ENCODE data around the gene CEP57L1. TPM values are rescaled to one million over a fixed set of nuclear protein-coding genes. Genes with fewer than 3 reads are reported as not detected.
A peak's percentile ranks its signal among the peaks of the same experiment; 100 is the strongest.
"Not testable (repeated sequence)": the region's sequence is repeated elsewhere in the genome, so short reads cannot be mapped to it uniquely, and the experiment has no call there.

Gene CEP57L1
- total RNA-seq, 2 donors from 2014 or later, result 14.4 to 29.3 TPM

GRCh38 chr6:109178921-109179320 lies 83.6 kb downstream of the CEP57L1 start:
- DNase-seq (ENCODE audit: low spot score) (no peak), ATAC-seq (no peak)
- peaks cover 20 to 24% of the 10 kb centered on the region in 2 donors for H3K27me3 Mint-ChIP-seq
- no peaks in the 10 kb centered on the region for H3K9me3 Mint-ChIP-seq
- no peak overlapping the region for H3K4me3 Mint-ChIP-seq
- H3K27ac Mint-ChIP-seq, result no peak overlapping the region
- H3K4me1 Mint-ChIP-seq (ENCODE audit: low read depth in 2 of 2), result no peaks in the 10 kb centered on the region
- no peaks in the 10 kb centered on the region for H3K36me3 Mint-ChIP-seq

GRCh38 chr6:109179507-109179906 lies 84.2 kb downstream of the CEP57L1 start:
- DNase-seq (ENCODE audit: low spot score) (no peak), ATAC-seq (no peak)
- Mint-ChIP-seq H3K27me3 (peaks cover 26% of the 10 kb centered on the region in 2 donors), H3K4me3 (no peak overlapping the region), H3K9me3 (no peaks in the 10 kb centered on the region), H3K36me3 (no peaks in the 10 kb centered on the region), H3K27ac (no peak overlapping the region), H3K4me1 (ENCODE audit: low read depth in 2 of 2) (no peaks in the 10 kb centered on the region)

GRCh38 chr6:109182578-109182977 lies 87.3 kb downstream of the CEP57L1 start:
- no peak overlapping the region for H3K27ac Mint-ChIP-seq
- H3K36me3 Mint-ChIP-seq, result no peaks in the 10 kb centered on the region

GRCh38 chr6:109183109-109183650 lies 87.9 kb downstream of the CEP57L1 start:
- DNase-seq (ENCODE audit: low spot score), result no peak
- peaks cover 19 to 22% of the 10 kb centered on the region in 2 donors for H3K27me3 Mint-ChIP-seq
- ATAC-seq, result no peak
- no peaks in the 10 kb centered on the region for H3K36me3 Mint-ChIP-seq
- no peaks in the 10 kb centered on the region for H3K4me1 Mint-ChIP-seq (ENCODE audit: low read depth in 2 of 2)
- no peaks in the 10 kb centered on the region for H3K9me3 Mint-ChIP-seq
- no peak overlapping the region for H3K27ac Mint-ChIP-seq
- no peak overlapping the region for H3K4me3 Mint-ChIP-seq

More at GRCh38 chr6:109182578-109182977, 87.3 kb downstream of the CEP57L1 start:
- no peaks in the 10 kb centered on the region for H3K4me1 Mint-ChIP-seq (ENCODE audit: low read depth in 2 of 2)
- H3K9me3 Mint-ChIP-seq, result no peaks in the 10 kb centered on the region
- peaks cover 19 to 22% of the 10 kb centered on the region in 2 donors for H3K27me3 Mint-ChIP-seq
- DNase-seq (ENCODE audit: low spot score) (no peak), ATAC-seq (no peak)
- no peak overlapping the region for H3K4me3 Mint-ChIP-seq

GRCh38 chr6:109184638-109185037 lies 89.3 kb downstream of the CEP57L1 start:
- no peak for ATAC-seq
- no peaks in the 10 kb centered on the region for H3K9me3 Mint-ChIP-seq
- no peaks in the 10 kb centered on the region for H3K36me3 Mint-ChIP-seq
- H3K4me1 Mint-ChIP-seq (ENCODE audit: low read depth in 2 of 2), result no peaks in the 10 kb centered on the region
- no peak overlapping the region for H3K4me3 Mint-ChIP-seq
- DNase-seq (ENCODE audit: low spot score), result no peak
- no peak overlapping the region for H3K27ac Mint-ChIP-seq
- peaks cover 19 to 20% of the 10 kb centered on the region in 2 donors for H3K27me3 Mint-ChIP-seq

- peaks cover 19 to 20% of the 10 kb centered on the region in 2 donors for H3K27me3 Mint-ChIP-seq
- no peak for ATAC-seq
- H3K4me1 Mint-ChIP-seq (ENCODE audit: low read depth in 2 of 2), result no peaks in the 10 kb centered on the region
- no peak overlapping the region for H3K27ac Mint-ChIP-seq
- peaks cover 4% of the 10 kb centered on the region for H3K9me3 Mint-ChIP-seq
- no peak overlapping the region for H3K4me3 Mint-ChIP-seq
- peaks cover 6% of the 10 kb centered on the region for H3K36me3 Mint-ChIP-seq
- no peak for DNase-seq (ENCODE audit: low spot score)
These were observed 90.7 kb downstream of the CEP57L1 start for GRCh38 chr6:109186012-109186411.

GRCh38 chr6:109187399-109188114 lies 92.2 kb downstream of the CEP57L1 start:
- no peak for DNase-seq (ENCODE audit: low spot score)
- Mint-ChIP-seq H3K36me3 (peaks cover 10% of the 10 kb centered on the region), H3K4me1 (ENCODE audit: low read depth in 2 of 2) (no peaks in the 10 kb centered on the region), H3K27me3 (peaks cover 15 to 19% of the 10 kb centered on the region in 2 donors), H3K9me3 (peaks cover 6% of the 10 kb centered on the region), H3K4me3 (no peak overlapping the region), H3K27ac (no peak overlapping the region)
- peak; percentile 59 to 74 for ATAC-seq

GRCh38 chr6:109188115-109188411 lies 92.8 kb downstream of the CEP57L1 start:
- Mint-ChIP-seq H3K4me3 (no peak overlapping the region), H3K27me3 (peaks cover 14 to 19% of the 10 kb centered on the region in 2 donors), H3K36me3 (peaks cover 10% of the 10 kb centered on the region), H3K4me1 (ENCODE audit: low read depth in 2 of 2) (no peaks in the 10 kb centered on the region), H3K9me3 (peaks cover 6% of the 10 kb centered on the region), H3K27ac (no peak overlapping the region)
- DNase-seq (ENCODE audit: low spot score) (no peak), ATAC-seq (no peak)

GRCh38 chr6:109191368-109191767 lies 96.1 kb downstream of the CEP57L1 start:
- not testable (repeated sequence) for ATAC-seq, H3K27me3 Mint-ChIP-seq

GRCh38 chr6:109192865-109193264 lies 97.6 kb downstream of the CEP57L1 start:
- DNase-seq (ENCODE audit: low spot score), result no peak
- H3K4me1 Mint-ChIP-seq (ENCODE audit: low read depth in 2 of 2), result no peaks in the 10 kb centered on the region
- H3K9me3 Mint-ChIP-seq, result peaks cover 6% of the 10 kb centered on the region
- no peak overlapping the region for H3K27ac Mint-ChIP-seq
- H3K27me3 Mint-ChIP-seq, result peaks cover 0 to 5% of the 10 kb centered on the region in 2 donors
- peaks cover 10% of the 10 kb centered on the region for H3K36me3 Mint-ChIP-seq
- H3K4me3 Mint-ChIP-seq, result no peak overlapping the region
- ATAC-seq, result no peak

More at GRCh38 chr6:109191368-109191767, 96.1 kb downstream of the CEP57L1 start:
- not testable (repeated sequence) for DNase-seq (ENCODE audit: low spot score); H3K27ac Mint-ChIP-seq; H3K4me1 Mint-ChIP-seq (ENCODE audit: low read depth in 2 of 2); H3K36me3 Mint-ChIP-seq; H3K9me3 Mint-ChIP-seq; H3K4me3 Mint-ChIP-seq

GRCh38 chr6:109194880-109195279 lies 99.6 kb downstream of the CEP57L1 start:
- Mint-ChIP-seq H3K36me3 (peaks cover 10% of the 10 kb centered on the region), H3K4me1 (ENCODE audit: low read depth in 2 of 2) (no peaks in the 10 kb centered on the region), H3K9me3 (peaks cover 6% of the 10 kb centered on the region), H3K27me3 (peaks cover 0 to 5% of the 10 kb centered on the region in 2 donors), H3K27ac (no peak overlapping the region), H3K4me3 (no peak overlapping the region)
- DNase-seq (ENCODE audit: low spot score), result no peak
- no peak for ATAC-seq

- no peak overlapping the region for H3K27ac Mint-ChIP-seq
- DNase-seq (ENCODE audit: low spot score) (no peak), ATAC-seq (no peak)
- no peaks in the 10 kb centered on the region for H3K9me3 Mint-ChIP-seq
- no peaks in the 10 kb centered on the region for H3K4me1 Mint-ChIP-seq (ENCODE audit: low read depth in 2 of 2)
- H3K4me3 Mint-ChIP-seq, result no peak overlapping the region
- no peaks in the 10 kb centered on the region for H3K36me3 Mint-ChIP-seq
- peaks cover 0 to 5% of the 10 kb centered on the region in 2 donors for H3K27me3 Mint-ChIP-seq
These were observed 101.8 kb downstream of the CEP57L1 start for GRCh38 chr6:109197061-109197460.

- H3K4me3 Mint-ChIP-seq, result peak overlapping the region; percentile 49
- ATAC-seq (peak; percentile 81 to 93), DNase-seq (ENCODE audit: low spot score) (no peak)
- no peaks in the 10 kb centered on the region for H3K36me3 Mint-ChIP-seq
- H3K4me1 Mint-ChIP-seq (ENCODE audit: low read depth in 2 of 2), result peaks cover 0 to 5% of the 10 kb centered on the region in 2 donors
- H3K27ac Mint-ChIP-seq, result peak overlapping the region; percentile 8 to 31
- H3K9me3 Mint-ChIP-seq, result no peaks in the 10 kb centered on the region
- no peaks in the 10 kb centered on the region for H3K27me3 Mint-ChIP-seq
These were observed 107.3 kb downstream of the CEP57L1 start for GRCh38 chr6:109202409-109203264.

- Mint-ChIP-seq H3K36me3 (no peaks in the 10 kb centered on the region), H3K4me1 (ENCODE audit: low read depth in 2 of 2) (peaks cover 0 to 5% of the 10 kb centered on the region in 2 donors), H3K27ac (no peak overlapping the region), H3K4me3 (no peak overlapping the region), H3K9me3 (no peaks in the 10 kb centered on the region), H3K27me3 (peaks cover 2 to 10% of the 10 kb centered on the region in 2 donors)
- no peak for DNase-seq (ENCODE audit: low spot score)
- ATAC-seq, result no peak
These were observed 109.2 kb downstream of the CEP57L1 start for GRCh38 chr6:109204511-109204910.

Measured in natural killer cell treated with Interleukin-12 subunit alpha and Interleukin-12 subunit beta and Interleukin-15 and Interleukin-18, amount 100 ng/mL, for 72 hours (primary cell).